ENCODE data around the gene GNG4.
A peak's percentile ranks its signal among the peaks of the same experiment; 100 is the strongest.
"Not testable (repeated sequence)": the region's sequence is repeated elsewhere in the genome, so short reads cannot be mapped to it uniquely, and the experiment has no call there.

GNG4 gene

DNA sequence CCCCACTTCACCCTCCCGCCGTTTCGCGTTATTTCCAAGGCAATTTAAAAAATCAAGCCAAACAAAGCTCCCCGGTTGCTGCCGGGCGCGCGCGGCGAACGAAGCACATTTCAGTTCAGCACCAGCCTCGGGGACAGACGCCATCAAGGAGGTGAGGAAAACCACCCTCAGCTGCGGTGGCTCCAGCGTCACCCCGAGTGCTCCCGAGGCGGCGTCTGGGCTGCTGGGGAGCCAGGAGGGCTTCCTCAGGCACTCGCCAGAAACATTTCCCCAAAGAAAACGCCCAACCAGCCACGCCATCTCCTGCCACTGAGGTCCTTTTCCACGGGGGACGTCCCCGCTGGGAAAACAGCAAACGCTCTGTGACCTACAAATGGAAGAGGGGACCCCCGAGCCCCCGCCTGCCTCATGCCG, 623 bp downstream of the GNG4 start:
- DNase-seq (ENCODE audit: low read depth): peak; percentile 48

GRCh38 chr1:235648407-235648907, 1.1 kb downstream of the GNG4 start:
- DNase-seq (ENCODE audit: low read depth): no peak

GRCh38 chr1:235647537-235647936, 2.0 kb downstream of the GNG4 start:
- not testable (repeated sequence) for DNase-seq (ENCODE audit: low read depth)

DNA sequence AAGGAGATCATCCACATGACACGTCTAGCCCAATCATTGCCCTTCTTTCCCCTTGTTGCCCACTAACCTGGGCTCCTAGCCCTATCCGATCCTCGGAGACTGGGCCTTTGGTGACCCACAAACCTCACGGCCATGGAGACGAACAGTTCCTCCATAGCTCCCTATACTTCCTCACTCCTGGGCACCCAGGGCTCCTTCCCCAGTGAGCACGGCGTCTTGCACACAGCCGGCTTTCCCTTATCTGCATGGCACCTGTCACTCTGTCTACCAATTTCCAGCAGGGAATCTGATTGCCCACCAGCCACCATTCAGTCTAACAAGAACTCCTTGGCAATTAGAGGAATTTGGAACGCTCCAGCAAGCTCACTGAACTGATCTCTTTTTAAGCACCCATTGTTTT, 3.1 kb downstream of the GNG4 start:
- no peak for DNase-seq (ENCODE audit: low read depth)

DNA sequence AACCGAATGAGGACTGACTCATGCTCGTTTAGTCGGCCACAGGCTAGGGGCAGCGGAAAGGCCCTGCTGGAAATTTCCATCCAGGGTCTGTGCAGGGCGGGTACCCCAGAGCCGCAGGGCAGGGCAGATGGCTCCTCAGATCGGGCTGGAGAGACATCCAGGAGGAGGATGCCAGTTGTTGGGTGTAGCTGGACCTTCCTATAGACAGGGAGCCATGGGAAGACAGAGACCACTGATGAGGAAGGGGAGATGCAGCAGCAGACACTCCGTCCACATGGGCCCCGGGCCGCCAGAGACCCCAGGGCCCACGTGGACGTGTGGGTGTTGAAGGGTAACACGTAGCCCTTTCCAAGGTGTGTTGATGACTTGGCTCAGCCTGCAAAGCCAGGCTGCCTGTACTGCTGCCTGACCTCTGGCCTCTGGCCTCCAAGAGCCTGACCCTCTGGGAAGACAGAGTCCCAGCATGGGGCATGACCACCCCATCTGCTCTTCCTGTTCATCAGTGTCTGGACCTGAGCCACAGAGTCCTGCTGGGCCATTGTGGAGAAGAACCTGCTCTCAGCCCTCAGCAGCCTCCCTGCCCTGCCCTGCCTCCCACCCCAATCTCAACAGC, 4.8 kb downstream of the GNG4 start:
- DNase-seq (ENCODE audit: low read depth): no peak

- DNase-seq (ENCODE audit: low read depth): no peak
Observed at GRCh38 chr1:235643837-235644692, 5.5 kb downstream of the GNG4 start.

- DNase-seq (ENCODE audit: low read depth): no peak
Observed at GRCh38 chr1:235642943-235643371, 6.6 kb downstream of the GNG4 start.

GRCh38 chr1:235642011-235642942, 7.3 kb downstream of the GNG4 start:
- peak; percentile 56 for DNase-seq (ENCODE audit: low read depth)

- DNase-seq (ENCODE audit: low read depth): no peak
Observed at GRCh38 chr1:235640580-235640979, 9.0 kb downstream of the GNG4 start.

GRCh38 chr1:235639226-235640205, 10.1 kb downstream of the GNG4 start:
- DNase-seq (ENCODE audit: low read depth): no peak

DNA sequence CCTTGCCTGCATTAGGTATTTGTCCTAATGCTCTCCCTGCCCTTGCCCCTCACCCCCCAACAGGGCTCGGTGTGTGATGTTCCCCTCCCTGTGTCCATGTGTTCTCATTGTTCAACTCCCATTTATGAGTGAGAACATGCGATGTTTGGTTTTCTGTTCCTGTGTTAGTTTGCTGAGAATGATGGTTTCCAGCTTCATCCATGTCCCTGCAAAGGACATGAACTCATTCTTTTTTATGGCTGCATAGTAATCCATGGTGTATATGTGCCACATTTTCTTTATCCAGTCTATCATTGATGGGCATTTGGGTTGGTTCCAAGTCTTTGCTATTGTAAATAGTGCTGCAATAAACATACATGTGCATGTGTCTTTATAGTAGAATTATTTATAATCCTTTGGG, 11.0 kb downstream of the GNG4 start:
- DNase-seq (ENCODE audit: low read depth): not testable (repeated sequence)

DNA sequence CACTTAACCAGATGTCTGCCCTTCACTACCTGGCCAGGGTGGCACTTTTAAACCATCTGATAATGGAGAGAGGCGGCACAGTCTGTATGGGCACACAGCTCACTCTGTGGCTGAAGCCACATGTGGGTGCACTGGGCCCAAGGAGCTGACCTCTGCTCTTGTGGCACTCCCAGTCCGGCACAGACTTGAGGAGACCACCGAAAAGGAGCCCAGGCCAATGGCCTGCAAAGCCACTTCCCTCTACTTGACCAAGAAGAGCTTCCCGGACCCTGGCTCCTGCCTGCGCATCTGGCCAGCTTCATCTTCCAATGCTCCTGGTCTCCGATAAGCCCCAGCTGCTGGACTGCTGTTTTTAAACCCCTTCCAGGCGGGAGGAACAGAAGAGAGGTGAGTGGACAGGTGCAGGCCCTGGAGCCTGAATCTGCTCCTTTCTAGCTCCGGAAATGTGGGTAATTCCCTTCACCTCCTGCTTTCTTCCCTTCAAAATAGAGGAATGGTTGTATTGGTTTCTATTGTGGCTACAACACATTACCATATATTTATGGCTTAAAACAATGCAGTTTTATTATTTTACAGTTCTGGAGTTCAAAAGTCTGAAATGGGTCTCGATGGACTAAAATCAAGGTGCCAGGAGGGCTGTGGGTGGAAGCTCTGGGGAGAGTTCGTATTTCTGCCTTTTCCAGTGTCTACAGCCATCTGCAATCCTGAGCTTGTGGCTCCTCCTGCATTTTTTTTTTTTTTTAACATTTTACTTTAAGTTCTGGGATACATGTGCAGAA, 11.6 kb downstream of the GNG4 start:
- DNase-seq (ENCODE audit: low read depth): no peak

DNA sequence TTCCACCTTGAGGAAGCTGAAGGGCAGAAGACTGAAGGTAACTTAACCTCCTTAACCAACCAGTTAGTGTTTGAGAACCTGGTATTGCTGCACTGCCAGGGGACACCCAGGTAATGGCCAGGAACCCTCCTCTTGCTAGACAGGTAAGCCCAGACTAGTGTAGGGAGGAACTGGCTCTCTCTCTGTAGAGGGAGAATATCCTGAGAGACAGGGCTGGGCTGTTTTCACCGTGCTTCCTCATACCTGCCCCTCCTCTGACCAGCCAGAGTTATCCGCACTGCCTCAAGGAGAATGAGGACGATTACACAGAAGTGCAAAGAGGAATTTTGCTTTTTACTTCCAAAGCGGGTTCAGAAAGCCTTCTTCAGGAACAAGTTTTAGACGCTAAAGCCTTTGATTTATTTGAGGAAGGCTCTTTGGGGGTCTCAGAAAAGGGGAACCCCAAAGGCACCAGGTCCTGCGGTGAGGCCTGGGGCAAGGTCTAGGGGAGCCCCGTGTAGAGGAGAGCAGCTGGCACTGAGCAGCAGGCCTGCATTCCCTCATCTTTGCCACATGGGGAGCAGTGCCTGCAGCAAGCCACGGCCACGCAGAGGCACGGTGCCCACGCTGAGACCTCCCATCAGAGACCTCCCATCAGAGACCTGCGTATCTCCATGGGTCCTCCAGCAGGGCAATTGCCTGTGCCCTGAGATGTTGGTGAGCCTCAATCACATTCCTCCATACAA, 13.5 kb downstream of the GNG4 start:
- DNase-seq (ENCODE audit: low read depth): no peak

DNA sequence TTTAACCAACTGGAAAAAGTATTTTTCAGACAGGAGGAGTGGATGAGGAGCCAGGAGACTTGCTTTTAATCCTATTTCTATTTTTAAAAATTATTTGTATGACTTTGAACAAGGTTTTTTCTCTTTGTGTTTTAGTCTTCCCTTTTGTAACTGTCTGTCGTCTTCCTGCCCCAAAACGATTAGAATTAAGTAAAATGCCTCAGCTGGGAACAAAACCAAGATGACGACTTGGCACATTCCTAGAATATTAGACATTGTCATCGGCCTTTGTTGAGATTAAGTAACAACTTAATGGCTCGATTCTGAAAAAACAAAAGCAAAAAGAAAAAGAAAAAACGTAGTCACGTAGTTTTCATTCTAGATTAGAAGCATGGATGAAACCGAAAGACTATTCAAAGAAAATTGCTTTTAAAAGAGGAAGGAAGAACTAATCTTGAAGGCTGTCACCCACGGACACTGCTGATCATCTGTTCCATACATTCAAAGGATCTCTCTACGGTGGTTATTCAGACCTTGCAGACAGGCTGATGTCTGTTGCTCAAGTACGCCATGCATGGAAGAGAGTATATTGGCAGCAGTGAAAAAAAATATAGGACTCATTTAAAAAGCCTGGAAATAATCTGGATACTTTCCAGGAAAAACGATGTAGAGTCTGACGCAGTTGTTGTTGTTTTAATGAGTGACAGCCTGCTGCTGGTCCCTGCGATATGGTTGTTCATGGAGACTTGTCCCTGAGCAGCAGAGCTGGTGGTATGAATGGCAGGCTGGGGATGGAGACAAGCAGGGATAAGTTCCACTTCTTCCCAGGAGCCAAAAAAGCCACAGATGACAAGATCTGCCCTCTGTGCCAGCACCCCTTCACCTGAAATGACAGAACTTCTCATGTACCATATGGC, 16.8 kb downstream of the GNG4 start:
- DNase-seq (ENCODE audit: low read depth): peak; percentile 27

DNA sequence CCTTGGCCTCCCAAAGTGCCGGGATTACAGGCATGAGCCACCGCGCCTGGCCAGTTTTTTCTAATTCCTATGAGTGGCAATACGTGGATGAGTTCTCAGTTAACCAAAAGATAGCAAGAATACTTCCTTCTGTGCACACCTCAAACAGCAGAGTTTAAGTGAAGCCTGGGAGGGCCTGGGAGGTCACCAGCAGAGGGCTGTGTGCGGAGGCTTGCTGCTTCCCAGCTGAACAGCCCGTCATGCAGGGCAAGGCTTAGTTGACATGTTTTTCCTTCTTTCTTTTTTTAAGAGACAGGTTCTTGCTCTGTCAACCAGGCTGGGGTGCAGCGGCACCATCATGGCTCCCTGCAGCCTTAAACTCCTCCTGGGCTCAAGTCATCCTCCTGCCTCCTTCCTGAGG, 17.8 kb downstream of the GNG4 start:
- DNase-seq (ENCODE audit: low read depth): no peak

DNA sequence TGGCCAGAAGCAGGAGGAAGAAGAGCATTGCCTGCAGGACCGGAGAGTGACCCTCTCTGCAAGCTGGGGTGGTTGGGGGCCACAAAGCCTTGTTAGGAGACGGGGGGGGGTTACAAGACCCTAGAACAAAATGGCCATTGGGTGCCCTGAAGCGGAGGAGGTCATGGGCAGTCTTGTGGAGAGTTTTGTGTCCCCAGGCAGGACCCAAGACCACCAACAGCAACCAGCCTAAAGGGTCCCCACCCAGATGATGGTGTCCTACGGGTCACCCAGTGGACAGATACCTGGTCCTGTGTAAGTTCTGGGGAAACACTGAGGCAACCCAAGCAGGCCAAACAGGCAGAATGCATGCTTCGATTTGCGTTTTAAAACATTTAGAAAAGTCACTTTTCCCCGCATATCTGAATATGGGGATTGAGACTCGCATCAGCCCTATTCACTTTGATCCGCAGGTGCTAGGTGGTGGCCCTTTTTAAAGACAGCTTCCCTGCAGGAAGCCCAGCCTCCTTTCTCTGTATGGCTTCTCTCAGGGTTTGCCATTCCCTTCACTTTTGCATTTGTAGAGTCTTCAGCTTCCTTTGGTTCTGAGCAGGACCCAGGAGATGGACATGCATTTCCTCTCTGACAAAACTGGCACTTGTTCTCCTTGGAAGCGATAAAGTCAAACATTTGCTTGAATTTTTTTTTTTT, 21.1 kb downstream of the GNG4 start:
- DNase-seq (ENCODE audit: low read depth): no peak

DNA sequence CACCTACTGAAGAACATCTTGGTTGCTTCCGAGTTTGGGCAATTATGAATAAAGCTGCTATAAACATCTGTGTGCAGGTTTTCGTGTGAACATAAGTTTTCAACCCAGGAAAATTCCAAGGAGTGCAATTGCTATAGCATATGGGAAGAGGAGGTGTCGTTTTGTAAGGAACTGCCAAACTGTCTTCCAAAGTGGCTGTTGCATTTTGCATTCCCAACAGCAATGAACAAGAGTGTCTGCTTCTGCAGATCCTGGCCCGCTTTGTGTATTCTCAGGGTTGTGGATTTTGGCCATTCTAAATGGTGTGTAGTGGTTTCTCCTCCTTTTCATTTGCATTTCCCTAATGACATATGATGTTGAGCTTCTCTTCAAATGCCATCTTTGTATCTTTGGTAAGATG, 23.8 kb downstream of the GNG4 start:
- DNase-seq (ENCODE audit: low read depth): no peak

- no peak for DNase-seq (ENCODE audit: low read depth)
Observed at GRCh38 chr1:235625340-235625739, 24.2 kb downstream of the GNG4 start.

Data from amniotic epithelial cell (primary cell).